ENCODE measurements around the gene TPCN1.

DNA sequence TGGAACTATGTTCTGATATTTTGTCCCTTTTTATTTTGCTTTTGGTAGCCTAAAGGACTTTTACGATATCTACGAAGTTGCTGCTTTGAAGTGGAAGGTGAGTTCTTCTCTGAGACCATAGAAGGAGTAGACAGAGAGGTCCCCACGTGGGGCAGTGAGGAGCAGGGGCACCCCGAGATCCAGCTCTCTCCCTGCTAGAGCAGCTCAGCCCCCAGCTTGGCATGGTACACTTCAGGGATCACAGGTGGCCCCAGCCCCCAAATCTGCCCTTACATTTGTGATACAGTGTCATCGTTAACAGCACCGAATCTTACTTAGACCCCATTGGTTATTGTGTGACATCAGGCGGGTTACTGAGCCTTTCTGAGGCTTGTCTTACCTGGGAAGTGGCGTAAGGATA, 56.9 kb downstream of the TPCN1 start:
- TF ChIP-seq, protein P1, sequence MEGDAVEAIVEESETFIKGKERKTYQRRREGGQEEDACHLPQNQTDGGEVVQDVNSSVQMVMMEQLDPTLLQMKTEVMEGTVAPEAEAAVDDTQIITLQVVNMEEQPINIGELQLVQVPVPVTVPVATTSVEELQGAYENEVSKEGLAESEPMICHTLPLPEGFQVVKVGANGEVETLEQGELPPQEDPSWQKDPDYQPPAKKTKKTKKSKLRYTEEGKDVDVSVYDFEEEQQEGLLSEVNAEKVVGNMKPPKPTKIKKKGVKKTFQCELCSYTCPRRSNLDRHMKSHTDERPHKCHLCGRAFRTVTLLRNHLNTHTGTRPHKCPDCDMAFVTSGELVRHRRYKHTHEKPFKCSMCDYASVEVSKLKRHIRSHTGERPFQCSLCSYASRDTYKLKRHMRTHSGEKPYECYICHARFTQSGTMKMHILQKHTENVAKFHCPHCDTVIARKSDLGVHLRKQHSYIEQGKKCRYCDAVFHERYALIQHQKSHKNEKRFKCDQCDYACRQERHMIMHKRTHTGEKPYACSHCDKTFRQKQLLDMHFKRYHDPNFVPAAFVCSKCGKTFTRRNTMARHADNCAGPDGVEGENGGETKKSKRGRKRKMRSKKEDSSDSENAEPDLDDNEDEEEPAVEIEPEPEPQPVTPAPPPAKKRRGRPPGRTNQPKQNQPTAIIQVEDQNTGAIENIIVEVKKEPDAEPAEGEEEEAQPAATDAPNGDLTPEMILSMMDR (tag by site-specific recombination; IDR thresholded peaks at IDR 0.05), result no peak
- TF ChIP-seq, protein P2, sequence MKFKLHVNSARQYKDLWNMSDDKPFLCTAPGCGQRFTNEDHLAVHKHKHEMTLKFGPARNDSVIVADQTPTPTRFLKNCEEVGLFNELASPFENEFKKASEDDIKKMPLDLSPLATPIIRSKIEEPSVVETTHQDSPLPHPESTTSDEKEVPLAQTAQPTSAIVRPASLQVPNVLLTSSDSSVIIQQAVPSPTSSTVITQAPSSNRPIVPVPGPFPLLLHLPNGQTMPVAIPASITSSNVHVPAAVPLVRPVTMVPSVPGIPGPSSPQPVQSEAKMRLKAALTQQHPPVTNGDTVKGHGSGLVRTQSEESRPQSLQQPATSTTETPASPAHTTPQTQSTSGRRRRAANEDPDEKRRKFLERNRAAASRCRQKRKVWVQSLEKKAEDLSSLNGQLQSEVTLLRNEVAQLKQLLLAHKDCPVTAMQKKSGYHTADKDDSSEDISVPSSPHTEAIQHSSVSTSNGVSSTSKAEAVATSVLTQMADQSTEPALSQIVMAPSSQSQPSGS (tag by site-specific recombination; IDR thresholded peaks at IDR 0.05; ENCODE audit: low read depth), result no peak
- TF ChIP-seq, protein P3, sequence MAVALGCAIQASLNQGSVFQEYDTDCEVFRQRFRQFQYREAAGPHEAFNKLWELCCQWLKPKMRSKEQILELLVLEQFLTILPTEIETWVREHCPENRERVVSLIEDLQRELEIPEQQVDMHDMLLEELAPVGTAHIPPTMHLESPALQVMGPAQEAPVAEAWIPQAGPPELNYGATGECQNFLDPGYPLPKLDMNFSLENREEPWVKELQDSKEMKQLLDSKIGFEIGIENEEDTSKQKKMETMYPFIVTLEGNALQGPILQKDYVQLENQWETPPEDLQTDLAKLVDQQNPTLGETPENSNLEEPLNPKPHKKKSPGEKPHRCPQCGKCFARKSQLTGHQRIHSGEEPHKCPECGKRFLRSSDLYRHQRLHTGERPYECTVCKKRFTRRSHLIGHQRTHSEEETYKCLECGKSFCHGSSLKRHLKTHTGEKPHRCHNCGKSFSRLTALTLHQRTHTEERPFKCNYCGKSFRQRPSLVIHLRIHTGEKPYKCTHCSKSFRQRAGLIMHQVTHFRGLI (tag by site-specific recombination; IDR thresholded peaks at IDR 0.05), result no peak
- TF ChIP-seq ZFP3 (tag by site-specific recombination; IDR thresholded peaks at IDR 0.05; ENCODE audit: low read depth) (no peak), ZNF10 (tag by site-specific recombination; IDR thresholded peaks at IDR 0.05) (no peak), ZNF140 (tag by site-specific recombination; IDR thresholded peaks at IDR 0.05) (no peak), GLI4 (tag by site-specific recombination; IDR thresholded peaks at IDR 0.05) (no peak), ZBTB8A (tag by site-specific recombination; IDR thresholded peaks at IDR 0.05) (no peak), ZNF274 (IDR thresholded peaks at IDR 0.05; ENCODE audit: low read length) (no peak), ZNF274 (tag by site-specific recombination; IDR thresholded peaks at IDR 0.05; ENCODE audit: borderline replicate concordance) (no peak), ZNF624 (tag by site-specific recombination; IDR thresholded peaks at IDR 0.05) (no peak)
- TF ChIP-seq, protein P4, sequence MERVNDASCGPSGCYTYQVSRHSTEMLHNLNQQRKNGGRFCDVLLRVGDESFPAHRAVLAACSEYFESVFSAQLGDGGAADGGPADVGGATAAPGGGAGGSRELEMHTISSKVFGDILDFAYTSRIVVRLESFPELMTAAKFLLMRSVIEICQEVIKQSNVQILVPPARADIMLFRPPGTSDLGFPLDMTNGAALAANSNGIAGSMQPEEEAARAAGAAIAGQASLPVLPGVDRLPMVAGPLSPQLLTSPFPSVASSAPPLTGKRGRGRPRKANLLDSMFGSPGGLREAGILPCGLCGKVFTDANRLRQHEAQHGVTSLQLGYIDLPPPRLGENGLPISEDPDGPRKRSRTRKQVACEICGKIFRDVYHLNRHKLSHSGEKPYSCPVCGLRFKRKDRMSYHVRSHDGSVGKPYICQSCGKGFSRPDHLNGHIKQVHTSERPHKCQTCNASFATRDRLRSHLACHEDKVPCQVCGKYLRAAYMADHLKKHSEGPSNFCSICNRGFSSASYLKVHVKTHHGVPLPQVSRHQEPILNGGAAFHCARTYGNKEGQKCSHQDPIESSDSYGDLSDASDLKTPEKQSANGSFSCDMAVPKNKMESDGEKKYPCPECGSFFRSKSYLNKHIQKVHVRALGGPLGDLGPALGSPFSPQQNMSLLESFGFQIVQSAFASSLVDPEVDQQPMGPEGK (tag by site-specific recombination; IDR thresholded peaks at IDR 0.05), result no peak

Data from HEK293 (cell line).